ENCODE data around the gene TNFRSF1A. TPM values are rescaled to one million over a fixed set of nuclear protein-coding genes. Genes with fewer than 3 reads are reported as not detected.
A peak's percentile ranks its signal among the peaks of the same experiment; 100 is the strongest.

TNFRSF1A gene
- polyA plus RNA-seq, 1 donor (not counting 4 experiments of a cell fraction or from before 2014, with no cell fraction given): 101 TPM

- Histone ChIP-seq H3K4me2 (ENCODE audit: control insufficient read depth, extremely low read depth, insufficient read depth, low read depth, low read length) (peak overlapping the region; percentile 19), H3K9me1 (ENCODE audit: control insufficient read depth, extremely low read depth, insufficient read depth, low read length) (no peaks in the 10 kb centered on the region), H3K4me3 (ENCODE audit: control insufficient read depth in 2 of 3, extremely low read depth in 1 of 3, insufficient read depth in 2 of 3, low read depth in 1 of 3, low read length in 3 of 3) (no peak overlapping the region), H4K20me1 (ENCODE audit: control insufficient read depth, extremely low read depth, insufficient read depth, low read length) (no peaks in the 10 kb centered on the region), H3K4me1 (ENCODE audit: control insufficient read depth, extremely low read depth, insufficient read depth, low read length) (peaks cover 42% of the 10 kb centered on the region), H3K9me3 (ENCODE audit: control insufficient read depth, low read depth, low read length) (no peaks in the 10 kb centered on the region), H3K27ac (ENCODE audit: control insufficient read depth, insufficient read depth, low read length) (peak overlapping the region; percentile 81), H3K79me2 (ENCODE audit: control insufficient read depth, insufficient read depth, low read length) (no peaks in the 10 kb centered on the region), H2AFZ (ENCODE audit: control insufficient read depth, low read length) (peak overlapping the region; percentile 76), H3K27me3 (ENCODE audit: control insufficient read depth, extremely low read depth, insufficient read depth, low read length) (no peaks in the 10 kb centered on the region), H3K9ac (ENCODE audit: control insufficient read depth, extremely low read depth, insufficient read depth, low read length) (peak overlapping the region; percentile 57), H3K36me3 (ENCODE audit: control insufficient read depth in 2 of 2, extremely low read depth in 1 of 2, insufficient read depth in 2 of 2, low read length in 2 of 2) (no peaks in the 10 kb centered on the region)
- no peak for DNase-seq (ENCODE audit: low read depth, low spot score)
- FAIRE-seq: peak; percentile 51
- TF ChIP-seq EZH2 (IDR thresholded peaks at IDR 0.05; ENCODE audit: low read length) (no peak), CTCF (optimal IDR thresholded peaks at IDR 0.05 in 1 of 3, IDR thresholded peaks at IDR 0.05 in 1 of 3, conservative IDR thresholded peaks at IDR 0.05 in 1 of 3; ENCODE audit: extremely low read depth in 1 of 3, insufficient read depth in 2 of 3, low read length in 3 of 3) (peak; percentile 86 to 94 (median 90))
- dilution Hi-C loops (cut with MboI; ENCODE audit: extremely low pct_ligation_motif_present, low sequenced_read_pairs): no loop called here
These were observed 56.8 kb downstream of the TNFRSF1A start for GRCh38 chr12:6285063-6285477.

- no peak overlapping the region for H3K4me3 ChIP-seq (ENCODE audit: control insufficient read depth in 2 of 3, extremely low read depth in 1 of 3, insufficient read depth in 2 of 3, low read depth in 1 of 3, low read length in 3 of 3)
- no peak overlapping the region for H3K9ac ChIP-seq (ENCODE audit: control insufficient read depth, extremely low read depth, insufficient read depth, low read length)
- no peak for TF ChIP-seq EZH2 (IDR thresholded peaks at IDR 0.05; ENCODE audit: low read length)
- no peak for TF ChIP-seq CTCF (optimal IDR thresholded peaks at IDR 0.05 in 1 of 3, IDR thresholded peaks at IDR 0.05 in 1 of 3, conservative IDR thresholded peaks at IDR 0.05 in 1 of 3; ENCODE audit: extremely low read depth in 1 of 3, insufficient read depth in 2 of 3, low read length in 3 of 3)
- H3K9me3 ChIP-seq (ENCODE audit: control insufficient read depth, low read depth, low read length): no peaks in the 10 kb centered on the region
- H3K4me2 ChIP-seq (ENCODE audit: control insufficient read depth, extremely low read depth, insufficient read depth, low read depth, low read length): no peak overlapping the region
- no peaks in the 10 kb centered on the region for H3K36me3 ChIP-seq (ENCODE audit: control insufficient read depth in 2 of 2, extremely low read depth in 1 of 2, insufficient read depth in 2 of 2, low read length in 2 of 2)
- DNase-seq (ENCODE audit: low read depth, low spot score) (no peak), FAIRE-seq (no peak)
- H3K27me3 ChIP-seq (ENCODE audit: control insufficient read depth, extremely low read depth, insufficient read depth, low read length): no peaks in the 10 kb centered on the region
- no peak overlapping the region for H2AFZ ChIP-seq (ENCODE audit: control insufficient read depth, low read length)
- H3K4me1 ChIP-seq (ENCODE audit: control insufficient read depth, extremely low read depth, insufficient read depth, low read length): peaks cover 50% of the 10 kb centered on the region
- no peaks in the 10 kb centered on the region for H3K9me1 ChIP-seq (ENCODE audit: control insufficient read depth, extremely low read depth, insufficient read depth, low read length)
- dilution Hi-C loops (cut with MboI; ENCODE audit: extremely low pct_ligation_motif_present, low sequenced_read_pairs): no loop called here
- H4K20me1 ChIP-seq (ENCODE audit: control insufficient read depth, extremely low read depth, insufficient read depth, low read length): no peaks in the 10 kb centered on the region
- H3K79me2 ChIP-seq (ENCODE audit: control insufficient read depth, insufficient read depth, low read length): no peaks in the 10 kb centered on the region
- no peak overlapping the region for H3K27ac ChIP-seq (ENCODE audit: control insufficient read depth, insufficient read depth, low read length)
These were observed 57.6 kb downstream of the TNFRSF1A start for GRCh38 chr12:6284273-6284672.

Measured in keratinocyte (primary cell).